MM.1S (cell line): ENCODE results near the gene SCIMP.
"Not testable (repeated sequence)": the region's sequence is repeated elsewhere in the genome, so short reads cannot be mapped to it uniquely, and the experiment has no call there.

Experiments used
- DNase-seq: peaks from one replicate; pipeline ENCODE4 v3.0.0-alpha.2; 2015
- H2AFZ ChIP-seq: fragments of 300-600 bp; sonication (generic); 2 replicates; pipeline ENCODE4 v1.6.0; 2016; ENCODE audit warnings: antibody characterized with exemption, low read length
- H3F3A ChIP-seq: fragments of 300-600 bp; sonication (generic); 2 replicates; pipeline ENCODE4 v1.6.1; 2016; ENCODE audit warnings: mild to moderate bottlenecking, antibody characterized with exemption, low read length, moderate library complexity, mixed read lengths; ENCODE audit not compliant: insufficient read depth
- H3K27ac ChIP-seq: fragments of 300-600 bp; sonication (generic); 2 replicates; pipeline ENCODE4 v1.5.1; 2016; ENCODE audit warnings: mild to moderate bottlenecking, low read length
- H3K27me3 ChIP-seq: fragments of 300-600 bp; sonication (generic); replicated peaks from 2 replicates; pipeline ENCODE4 v1.6.0; 2016; ENCODE audit warnings: low read length; ENCODE audit not compliant: insufficient read depth
- H3K36me3 ChIP-seq: fragments of 300-600 bp; sonication (generic); replicated peaks from 2 replicates; pipeline ENCODE4 v1.6.1; 2016; ENCODE audit warnings: mild to moderate bottlenecking, low read length, mixed read lengths; ENCODE audit not compliant: insufficient read depth
- H3K4me1 ChIP-seq: fragments of 300-600 bp; sonication (generic); 2 replicates; pipeline ENCODE4 v1.6.1; 2016; ENCODE audit warnings: low read length, mixed read lengths
- H3K4me2 ChIP-seq: fragments of 300-600 bp; sonication (generic); 2 replicates; pipeline ENCODE4 v1.6.0; 2016; ENCODE audit warnings: low read depth, low read length
- H3K4me3 ChIP-seq: fragments of 300-600 bp; sonication (generic); 2 replicates; pipeline ENCODE4 v1.5.1; 2016; ENCODE audit warnings: low read length, mixed read lengths
- H3K79me2 ChIP-seq: fragments of 300-600 bp; sonication (generic); 2 replicates; pipeline ENCODE4 v1.6.1; 2016; ENCODE audit warnings: mixed run types, low read length, mixed read lengths
- H3K9ac ChIP-seq: fragments of 300-600 bp; sonication (generic); 2 replicates; pipeline ENCODE4 v1.6.1; 2016; ENCODE audit warnings: low read length, mixed read lengths
- H3K9me2 ChIP-seq: fragments of 300-600 bp; sonication (generic); replicated peaks from 2 replicates; pipeline ENCODE4 v1.6.1; 2016; ENCODE audit warnings: mild to moderate bottlenecking, low read length, mixed read lengths; ENCODE audit not compliant: insufficient read depth
- H3K9me3 ChIP-seq: fragments of 300-600 bp; sonication (generic); replicated peaks from 2 replicates; pipeline ENCODE4 v1.6.1; 2016; ENCODE audit warnings: mild to moderate bottlenecking, low read length, mixed read lengths; ENCODE audit not compliant: insufficient read depth
- H4K20me1 ChIP-seq: fragments of 300-600 bp; sonication (generic); 2 replicates; pipeline ENCODE4 v1.6.1; 2016; ENCODE audit warnings: mild to moderate bottlenecking, low read length, moderate library complexity, mixed read lengths; ENCODE audit not compliant: insufficient read depth
- CTCF ChIP-seq: fragments of 300-600 bp; sonication (generic); IDR thresholded peaks from 2 replicates; pipeline ENCODE4 v1.5.1; 2016; ENCODE audit warnings: antibody characterized with exemption, low read length, mixed read lengths
- EZH2 ChIP-seq: fragments of 300-600 bp; sonication (generic); optimal IDR thresholded peaks from 2 replicates; pipeline ENCODE3; 2017; ENCODE audit warnings: low read depth, mild to moderate bottlenecking, antibody characterized with exemption, low read length, mixed read lengths
- EZH2phosphoT487 ChIP-seq: fragments of 300-600 bp; sonication (generic); IDR thresholded peaks from 2 replicates; pipeline ENCODE4 v1.6.1; 2018; ENCODE audit warnings: antibody characterized with exemption, low read length

The SCIMP gene

GRCh38 chr17:5247621-5248020, 13.0 kb upstream of the SCIMP start:
- no peak overlapping the region for H3K27ac ChIP-seq
- no peaks in the 10 kb centered on the region; the same call in 1 of the 2 replicates for H3F3A ChIP-seq
- H3K9ac ChIP-seq: no peak overlapping the region
- H3K4me3 ChIP-seq: no peak overlapping the region
- H3K9me3 ChIP-seq: no peaks in the 10 kb centered on the region
- H3K4me1 ChIP-seq: peaks cover 7% of the 10 kb centered on the region
- no peaks in the 10 kb centered on the region for H3K79me2 ChIP-seq
- H3K36me3 ChIP-seq: no peaks in the 10 kb centered on the region
- no peak for DNase-seq
- TF ChIP-seq EZH2 (no peak), EZH2phosphoT487 (no peak), CTCF (no peak)
- no peaks in the 10 kb centered on the region for H3K9me2 ChIP-seq
- H3K27me3 ChIP-seq: no peaks in the 10 kb centered on the region
- H4K20me1 ChIP-seq: no peaks in the 10 kb centered on the region
- no peak overlapping the region for H3K4me2 ChIP-seq
- H2AFZ ChIP-seq: no peak overlapping the region

GRCh38 chr17:5241861-5242671, 7.4 kb upstream of the SCIMP start:
- no peak for TF ChIP-seq EZH2
- TF ChIP-seq EZH2phosphoT487: no peak
- TF ChIP-seq CTCF: no peak
- Histone ChIP-seq H3K4me2 (peak overlapping the region; percentile 55), H3K9ac (peak overlapping the region; percentile 11; the same call in 1 of the 2 replicates), H2AFZ (peak overlapping the region; percentile 31), H3K9me3 (no peaks in the 10 kb centered on the region), H3K36me3 (no peaks in the 10 kb centered on the region), H3K4me1 (peaks cover 19% of the 10 kb centered on the region), H3K9me2 (no peaks in the 10 kb centered on the region), H4K20me1 (no peaks in the 10 kb centered on the region), H3K27ac (peak overlapping the region; percentile 79), H3K79me2 (no peaks in the 10 kb centered on the region), H3F3A (peaks cover 9% of the 10 kb centered on the region), H3K27me3 (no peaks in the 10 kb centered on the region), H3K4me3 (peak overlapping the region; percentile 4; the same call in 1 of the 2 replicates)
- DNase-seq: peak; percentile 80

- H3K4me2 ChIP-seq: not testable (repeated sequence)
Observed at GRCh38 chr17:5239769-5240168, 5.1 kb upstream of the SCIMP start.

GRCh38 chr17:5238333-5238732, 3.7 kb upstream of the SCIMP start:
- H3K4me1 ChIP-seq: peaks cover 19% of the 10 kb centered on the region
- H3K27ac ChIP-seq: no peak overlapping the region
- peaks cover 9% of the 10 kb centered on the region for H3F3A ChIP-seq
- no peaks in the 10 kb centered on the region for H3K9me2 ChIP-seq
- H3K4me3 ChIP-seq: no peak overlapping the region
- TF ChIP-seq EZH2: no peak
- no peak for TF ChIP-seq EZH2phosphoT487
- no peak for TF ChIP-seq CTCF
- no peak overlapping the region for H3K4me2 ChIP-seq
- H3K9ac ChIP-seq: no peak overlapping the region
- no peak overlapping the region for H2AFZ ChIP-seq
- no peaks in the 10 kb centered on the region for H3K36me3 ChIP-seq
- no peaks in the 10 kb centered on the region for H3K79me2 ChIP-seq
- no peaks in the 10 kb centered on the region for H3K9me3 ChIP-seq
- H3K27me3 ChIP-seq: no peaks in the 10 kb centered on the region
- no peaks in the 10 kb centered on the region for H4K20me1 ChIP-seq
- DNase-seq: no peak

More at GRCh38 chr17:5239769-5240168, 5.1 kb upstream of the SCIMP start:
- not testable (repeated sequence) for H2AFZ ChIP-seq, H3F3A ChIP-seq, H3K27ac ChIP-seq, H3K79me2 ChIP-seq, H3K36me3 ChIP-seq, H3K9me2 ChIP-seq, H3K9me3 ChIP-seq, H3K4me3 ChIP-seq, DNase-seq, H4K20me1 ChIP-seq, H3K9ac ChIP-seq, H3K27me3 ChIP-seq
- peaks cover 19% of the 10 kb centered on the region for H3K4me1 ChIP-seq
